ENCODE measurements around the gene USP48.
"Not testable (repeated sequence)": the region's sequence is repeated elsewhere in the genome, so short reads cannot be mapped to it uniquely, and the experiment has no call there.

The USP48 gene, protein sequence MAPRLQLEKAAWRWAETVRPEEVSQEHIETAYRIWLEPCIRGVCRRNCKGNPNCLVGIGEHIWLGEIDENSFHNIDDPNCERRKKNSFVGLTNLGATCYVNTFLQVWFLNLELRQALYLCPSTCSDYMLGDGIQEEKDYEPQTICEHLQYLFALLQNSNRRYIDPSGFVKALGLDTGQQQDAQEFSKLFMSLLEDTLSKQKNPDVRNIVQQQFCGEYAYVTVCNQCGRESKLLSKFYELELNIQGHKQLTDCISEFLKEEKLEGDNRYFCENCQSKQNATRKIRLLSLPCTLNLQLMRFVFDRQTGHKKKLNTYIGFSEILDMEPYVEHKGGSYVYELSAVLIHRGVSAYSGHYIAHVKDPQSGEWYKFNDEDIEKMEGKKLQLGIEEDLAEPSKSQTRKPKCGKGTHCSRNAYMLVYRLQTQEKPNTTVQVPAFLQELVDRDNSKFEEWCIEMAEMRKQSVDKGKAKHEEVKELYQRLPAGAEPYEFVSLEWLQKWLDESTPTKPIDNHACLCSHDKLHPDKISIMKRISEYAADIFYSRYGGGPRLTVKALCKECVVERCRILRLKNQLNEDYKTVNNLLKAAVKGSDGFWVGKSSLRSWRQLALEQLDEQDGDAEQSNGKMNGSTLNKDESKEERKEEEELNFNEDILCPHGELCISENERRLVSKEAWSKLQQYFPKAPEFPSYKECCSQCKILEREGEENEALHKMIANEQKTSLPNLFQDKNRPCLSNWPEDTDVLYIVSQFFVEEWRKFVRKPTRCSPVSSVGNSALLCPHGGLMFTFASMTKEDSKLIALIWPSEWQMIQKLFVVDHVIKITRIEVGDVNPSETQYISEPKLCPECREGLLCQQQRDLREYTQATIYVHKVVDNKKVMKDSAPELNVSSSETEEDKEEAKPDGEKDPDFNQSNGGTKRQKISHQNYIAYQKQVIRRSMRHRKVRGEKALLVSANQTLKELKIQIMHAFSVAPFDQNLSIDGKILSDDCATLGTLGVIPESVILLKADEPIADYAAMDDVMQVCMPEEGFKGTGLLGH

DNA sequence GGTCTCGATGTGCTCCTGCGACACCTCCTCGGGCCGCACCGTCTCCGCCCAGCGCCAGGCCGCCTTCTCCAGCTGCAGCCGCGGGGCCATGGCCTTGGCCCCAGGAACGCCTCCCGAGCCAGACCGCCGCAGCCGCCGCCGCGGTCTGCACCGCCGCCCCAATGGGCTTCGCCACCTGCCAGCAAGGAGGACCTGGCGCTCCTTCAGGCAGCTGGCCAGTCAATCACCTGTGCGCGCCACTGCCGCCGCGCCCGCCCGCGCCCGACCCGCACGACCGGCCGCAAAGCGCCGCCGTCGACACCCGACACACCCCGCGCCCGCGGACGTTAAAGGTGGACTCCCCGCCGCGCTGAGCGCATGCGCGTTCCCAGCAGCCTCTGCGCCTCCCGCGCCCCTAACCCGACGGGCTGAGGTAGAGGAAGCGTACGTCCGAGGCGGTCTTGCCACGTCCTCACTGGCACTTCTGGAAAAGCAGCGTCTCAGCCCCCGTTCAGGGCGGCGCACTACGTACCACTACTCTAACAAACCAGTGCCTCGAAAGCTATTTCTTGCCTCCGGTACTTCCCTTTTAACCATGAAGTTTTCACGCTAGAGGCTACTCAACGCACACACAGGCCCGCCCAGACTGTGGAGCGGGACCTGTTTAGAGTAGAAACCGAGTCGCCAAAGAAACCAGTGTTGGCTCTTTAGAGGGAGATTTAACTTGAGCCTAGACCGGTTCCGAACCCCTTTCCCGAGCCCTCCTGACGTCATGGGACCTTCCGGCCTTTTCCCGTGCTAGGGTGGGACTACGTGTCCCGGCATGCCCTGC lies at the start of gene USP48:
TSS of gene USP48 (minus strand) at position 282 of the 811 bp plus-strand sequence. CDS start at position 90, 192 bp downstream.
- DNase-seq = peak; percentile 96

DNA sequence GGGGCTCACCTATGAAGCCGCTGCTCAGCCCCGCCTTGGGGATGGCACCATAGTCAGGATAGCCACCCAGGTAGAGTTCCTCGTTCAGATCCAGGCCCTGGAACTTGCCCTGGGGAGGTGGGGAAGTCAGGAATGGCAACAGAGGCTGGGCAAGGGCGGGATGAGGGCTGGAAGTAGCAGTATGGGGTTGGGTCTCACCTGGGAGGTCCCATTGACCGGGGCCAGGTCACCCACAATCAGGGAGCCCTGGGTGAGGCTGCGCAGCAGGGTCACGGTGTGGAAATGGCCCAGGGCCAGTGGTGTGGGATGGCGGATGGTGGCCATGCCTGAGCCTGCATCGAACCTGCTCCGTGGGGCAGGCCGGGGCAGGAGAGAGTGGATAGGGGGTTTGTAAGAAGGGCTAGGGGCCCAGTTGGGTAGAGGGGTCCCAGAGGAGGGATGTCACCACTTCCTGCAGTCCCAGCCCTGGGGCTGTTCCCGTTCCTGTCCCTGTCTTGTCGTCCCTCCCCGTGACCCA lies 48.6 kb upstream of the USP48 start:
- DNase-seq = no peak

DNA sequence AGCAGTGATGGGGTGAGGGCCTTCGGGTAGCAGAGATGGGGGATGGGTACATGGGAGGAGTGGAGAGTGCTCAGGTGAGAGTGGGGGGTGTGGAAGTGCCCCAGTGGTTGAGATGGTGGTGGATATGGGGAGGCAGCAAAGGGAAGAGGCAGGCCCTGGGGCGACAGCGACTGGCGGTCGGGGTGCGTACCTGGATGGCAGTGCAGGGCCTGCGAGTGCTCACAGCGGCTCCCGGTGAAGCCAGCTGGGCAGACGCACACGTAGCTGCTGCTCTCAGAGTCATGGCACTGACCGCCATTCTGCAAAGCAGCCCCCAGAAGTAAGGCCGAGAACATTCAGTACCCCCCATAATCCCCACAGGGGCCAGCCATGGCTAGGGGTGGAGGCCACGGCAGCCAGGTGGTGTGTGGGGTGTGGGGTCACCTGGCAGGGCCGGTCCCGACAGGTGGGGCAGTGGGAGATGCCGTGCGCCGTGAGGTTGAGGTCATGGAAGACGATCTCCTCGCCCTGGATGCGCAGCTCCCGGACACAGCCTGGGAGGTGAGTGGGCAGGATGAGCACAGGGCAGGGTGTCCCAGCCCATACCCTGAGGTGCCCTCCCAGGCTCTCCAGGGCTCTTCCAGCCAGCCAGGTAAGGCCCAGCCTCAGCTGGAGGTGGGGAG lies 48.0 kb upstream of the USP48 start:
- no peak for DNase-seq

DNA sequence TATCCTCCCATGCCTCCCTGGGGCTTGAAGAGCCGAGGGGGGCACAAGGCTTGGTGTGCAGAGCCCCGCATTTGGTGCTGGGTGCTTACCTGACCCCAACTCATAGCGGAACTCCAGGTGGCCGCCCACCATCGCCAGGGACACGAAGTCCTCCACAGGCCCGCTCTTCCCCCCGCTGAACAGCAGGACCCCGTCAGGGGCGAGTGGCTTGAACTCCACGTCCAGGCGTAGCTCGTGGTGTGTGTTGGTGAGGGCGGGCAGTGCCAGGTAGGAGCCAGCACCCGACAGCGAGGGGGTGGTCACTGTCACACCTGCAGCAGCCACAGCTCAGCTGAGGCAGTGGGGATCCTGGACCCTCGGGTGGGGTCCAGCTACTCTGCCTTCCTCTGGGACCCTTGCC lies 46.3 kb upstream of the USP48 start:
- DNase-seq = no peak

DNA sequence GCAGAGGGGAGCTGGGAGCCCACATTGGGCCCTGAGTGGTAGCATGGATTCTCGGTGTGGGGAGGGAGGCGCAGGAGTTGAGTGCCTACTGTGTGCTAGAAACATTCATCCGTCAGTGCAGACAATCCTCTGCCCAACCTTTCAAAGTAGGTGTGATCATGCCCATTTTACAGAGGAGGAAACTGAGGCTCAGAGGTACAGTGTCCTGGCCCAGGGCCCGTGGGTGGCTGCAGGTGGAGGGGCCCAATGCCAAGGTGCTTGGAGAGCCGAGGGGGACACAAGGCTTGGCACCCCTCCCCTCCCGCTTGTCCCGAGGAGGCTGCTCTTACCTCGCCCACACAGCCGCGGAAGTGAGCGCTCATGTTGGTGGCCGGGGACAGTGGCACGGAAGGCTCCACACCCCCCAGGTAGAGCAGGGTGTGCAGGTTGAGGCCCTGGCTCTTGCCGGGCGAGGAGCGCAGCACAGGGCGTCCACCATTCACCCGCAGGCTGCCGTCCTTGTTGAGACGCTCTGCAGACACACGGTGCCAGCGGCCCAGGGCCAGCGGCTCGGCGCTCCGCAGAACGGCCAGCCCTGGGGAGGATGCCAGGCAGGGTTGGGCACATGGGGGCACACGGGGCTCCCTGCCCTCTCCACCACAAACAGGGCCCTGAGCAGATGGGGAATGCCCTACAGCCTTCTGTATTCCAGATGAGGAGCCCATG lies 45.7 kb upstream of the USP48 start:
- no peak for DNase-seq

DNA sequence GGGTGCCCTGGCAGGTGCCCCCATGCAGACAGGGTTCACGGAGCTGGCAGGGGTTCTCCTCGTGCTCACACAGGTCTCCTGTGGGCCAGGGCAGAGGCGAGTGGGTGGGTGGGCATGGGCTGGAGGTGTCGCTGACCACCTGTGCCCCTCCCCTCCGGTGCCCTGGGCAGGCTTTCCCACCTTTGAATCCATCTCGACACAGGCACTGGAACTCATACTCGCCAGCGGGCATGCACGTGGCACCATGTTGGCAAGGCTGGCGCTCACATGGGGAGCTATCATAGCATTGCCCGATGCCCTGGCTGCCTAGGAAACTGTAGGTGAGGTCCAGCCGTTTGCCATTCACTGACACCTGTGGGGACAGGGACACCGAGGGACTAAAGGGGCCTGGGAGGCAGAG lies 45.1 kb upstream of the USP48 start:
- no peak for DNase-seq

DNA sequence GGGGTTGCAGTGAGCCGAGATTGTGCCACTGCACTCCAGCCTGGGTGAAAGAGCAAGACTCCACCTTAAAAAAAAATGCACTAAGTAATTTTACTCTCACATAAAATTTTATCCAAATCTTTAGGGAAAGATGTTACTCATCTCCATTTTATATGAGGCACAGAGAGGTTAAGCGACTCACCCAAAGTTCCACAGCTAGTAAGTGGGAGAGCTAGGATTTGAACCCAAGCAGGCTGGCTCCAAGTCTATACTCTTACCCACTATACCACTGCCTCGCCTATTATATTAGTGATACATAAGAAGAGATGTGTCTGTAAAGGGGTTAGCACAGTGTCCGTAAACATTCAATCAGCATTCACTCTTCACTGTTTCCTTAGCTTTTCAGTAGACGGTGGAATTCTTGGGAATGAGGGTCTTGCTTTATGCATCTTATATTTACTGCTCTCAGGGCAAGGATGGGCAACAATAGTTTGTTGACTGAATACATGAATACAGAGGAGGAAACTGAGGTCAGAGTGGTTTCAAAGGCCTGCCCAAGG lies 44.3 kb upstream of the USP48 start:
- DNase-seq = no peak

DNA sequence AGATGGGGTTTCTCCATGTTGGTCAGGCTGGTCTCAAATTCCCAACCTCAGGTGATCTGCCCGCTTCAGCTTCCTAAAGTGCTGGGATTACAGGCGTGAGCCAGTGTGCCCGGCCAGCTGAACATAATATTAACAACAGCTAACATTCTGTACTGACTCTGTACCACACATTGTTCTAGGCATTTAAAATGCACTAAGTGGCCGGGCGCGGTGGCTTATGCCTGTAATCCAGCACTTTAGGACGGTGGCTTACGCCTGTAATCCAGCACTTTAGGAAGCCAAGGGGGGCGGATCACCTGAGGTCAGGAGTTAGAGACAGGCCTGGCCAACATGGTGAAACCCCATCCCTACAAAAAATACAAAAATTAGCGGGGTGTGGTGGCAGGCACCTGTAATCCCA lies 43.7 kb upstream of the USP48 start:
- not testable (repeated sequence) for DNase-seq

DNA sequence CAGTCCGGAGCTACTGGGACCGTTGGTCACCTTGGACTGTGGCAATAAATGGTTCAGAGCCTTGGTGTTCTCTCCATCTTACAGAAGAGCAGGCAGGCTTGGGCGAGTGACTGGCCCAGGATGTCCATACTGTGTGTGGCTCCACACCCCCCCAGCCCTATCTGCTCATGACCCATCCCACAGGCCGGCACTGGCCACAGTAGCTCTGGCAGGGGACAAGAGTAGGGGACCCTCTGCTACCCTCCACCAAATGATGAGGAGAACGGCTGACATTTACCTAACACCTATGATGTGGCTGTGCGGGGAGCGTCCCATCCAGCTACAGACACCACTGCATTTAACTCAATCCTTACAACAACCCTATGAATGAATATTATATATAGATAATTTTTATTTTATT lies 42.4 kb upstream of the USP48 start:
- DNase-seq = no peak

DNA sequence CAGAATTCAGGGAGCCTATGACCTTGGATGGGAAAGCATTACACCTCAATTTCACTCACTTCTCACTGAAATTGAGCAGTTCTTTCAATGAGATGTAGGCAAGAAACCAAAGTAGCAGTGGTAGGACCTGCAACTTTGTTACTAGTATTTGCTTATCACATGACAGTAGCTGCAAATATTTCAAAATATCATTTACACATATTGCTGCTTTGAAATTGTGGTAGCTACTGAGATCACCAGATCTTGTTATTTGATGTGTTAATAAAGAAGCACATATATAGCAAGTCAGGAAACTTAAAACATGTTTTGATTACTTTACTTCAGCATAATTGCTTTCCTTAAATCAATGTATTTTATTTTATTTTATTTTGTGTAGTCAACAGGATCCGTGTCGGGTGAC lies 42.0 kb upstream of the USP48 start:
- DNase-seq = no peak

DNA sequence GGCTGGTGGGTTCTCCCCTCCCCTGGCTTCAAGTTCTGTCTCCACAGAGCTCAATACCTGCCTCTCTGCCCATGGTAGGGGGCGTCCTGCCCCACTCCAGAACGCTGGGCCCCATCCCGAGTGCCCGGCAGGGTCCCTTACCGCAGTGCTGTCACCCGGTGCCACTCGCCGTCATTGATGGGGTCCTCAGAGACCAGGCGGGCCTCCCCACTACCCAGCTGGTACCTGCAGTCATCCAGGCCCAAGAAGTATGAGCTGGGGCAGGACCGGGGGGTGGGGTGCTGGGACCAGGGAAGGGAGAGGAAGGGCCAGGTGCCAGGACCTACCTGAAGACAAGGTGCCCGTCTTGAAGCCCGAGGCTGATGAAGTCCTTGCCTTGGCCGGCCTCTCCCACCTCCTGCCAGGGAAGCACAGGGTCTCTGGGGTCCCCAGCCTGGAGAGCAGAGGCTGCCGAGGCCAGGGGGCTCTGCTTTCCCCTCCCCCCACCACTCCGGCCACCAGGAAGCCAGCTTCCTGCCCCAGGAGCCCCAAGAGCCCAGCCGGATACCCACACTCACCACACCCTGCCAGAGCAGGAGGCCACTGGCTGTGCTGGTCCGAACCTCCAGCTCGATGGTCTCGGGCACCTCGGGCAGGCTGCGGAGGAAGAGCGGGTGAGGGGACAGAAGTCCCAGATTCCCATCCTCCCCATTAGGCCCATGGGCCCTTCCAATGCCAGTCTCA lies 41.2 kb upstream of the USP48 start:
- no peak for DNase-seq

DNA sequence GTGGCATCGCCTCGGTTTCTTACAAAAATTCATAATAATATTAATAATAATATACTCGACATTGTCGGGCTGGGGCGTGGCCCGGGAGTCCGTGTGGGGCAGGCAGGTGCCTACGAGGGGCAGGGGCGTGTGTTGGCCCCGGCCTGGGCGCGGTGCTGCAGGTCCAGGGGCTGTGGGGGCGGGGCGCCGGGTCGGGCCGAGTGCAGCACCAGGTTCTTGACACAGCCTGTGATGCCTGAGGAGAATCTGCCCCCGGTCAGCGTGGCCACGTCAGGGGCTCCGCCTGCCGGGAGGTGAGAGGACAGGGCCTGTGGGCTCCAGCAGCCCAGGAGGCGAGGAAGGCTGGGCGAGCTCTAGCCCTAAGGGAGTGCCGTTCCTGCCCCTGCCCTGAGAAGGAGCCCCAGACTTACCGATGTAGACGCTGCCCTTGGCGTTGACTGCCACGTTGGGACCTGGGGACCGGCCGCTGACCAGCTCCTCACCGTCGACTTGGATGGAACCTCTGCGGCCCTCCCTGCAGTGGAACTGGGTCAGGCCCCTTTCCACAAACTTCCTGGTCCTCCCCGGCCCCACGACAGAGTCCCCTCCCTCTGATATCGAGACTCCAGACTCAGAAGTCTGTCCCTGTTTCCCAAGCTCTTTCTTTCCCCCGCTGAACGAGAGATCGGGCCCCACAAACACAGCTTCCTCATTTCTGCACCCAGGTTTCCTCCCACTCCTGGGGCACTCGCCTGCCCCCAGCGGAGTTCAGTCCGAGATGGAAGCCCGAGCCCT lies 40.4 kb upstream of the USP48 start:
- no peak for DNase-seq

DNA sequence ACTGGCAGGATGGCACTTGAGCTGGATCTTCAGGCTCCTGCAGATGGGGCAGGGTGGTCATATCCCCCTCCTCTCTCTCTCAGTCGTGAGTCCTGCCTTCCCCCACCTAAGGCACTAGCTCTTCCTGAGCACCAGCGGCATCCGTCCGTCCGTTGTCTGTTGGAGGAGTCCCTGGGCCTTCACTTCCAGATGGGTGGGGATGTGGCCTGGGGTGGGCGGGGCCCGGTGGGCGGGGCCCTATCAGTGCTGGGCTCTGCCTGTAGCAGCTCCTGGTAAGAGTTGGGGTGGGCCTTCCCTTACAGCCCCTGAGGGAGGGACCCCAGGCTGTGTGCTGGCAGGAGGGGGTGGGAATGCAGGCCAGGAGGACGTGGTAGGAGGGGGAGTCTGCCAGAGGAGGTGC lies 39.4 kb upstream of the USP48 start:
- no peak for DNase-seq

DNA sequence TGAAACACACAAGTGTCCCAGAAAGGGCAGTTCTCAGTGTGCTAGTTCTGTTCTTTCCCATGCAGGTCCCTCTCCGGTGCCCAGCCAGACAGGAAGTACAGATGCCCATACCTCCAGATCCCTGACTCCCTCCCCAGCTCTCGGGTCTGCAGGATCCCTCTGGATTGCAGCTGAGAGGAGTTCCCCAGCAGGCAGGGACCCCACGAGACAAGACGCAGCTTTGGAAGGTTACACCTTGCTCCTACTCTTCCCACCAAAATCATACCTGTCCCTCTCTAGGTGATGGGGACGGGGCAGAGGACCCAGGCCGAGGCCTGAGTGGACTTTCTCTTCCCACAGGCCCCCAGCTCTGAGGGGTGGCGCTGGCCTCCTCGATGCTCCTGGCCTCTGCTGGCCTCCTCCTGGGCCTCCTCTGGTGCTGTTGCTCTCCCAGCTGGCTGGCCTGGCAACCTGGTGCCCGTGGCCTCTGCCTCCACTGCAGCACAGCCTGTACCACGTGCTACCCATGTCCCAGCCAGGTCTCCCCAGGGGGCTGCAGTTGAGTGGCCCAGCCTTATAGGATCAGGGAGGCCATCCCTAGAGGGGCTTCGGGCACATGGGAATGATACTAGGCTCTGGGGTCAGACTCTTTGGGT lies 38.6 kb upstream of the USP48 start:
- DNase-seq = no peak

DNA sequence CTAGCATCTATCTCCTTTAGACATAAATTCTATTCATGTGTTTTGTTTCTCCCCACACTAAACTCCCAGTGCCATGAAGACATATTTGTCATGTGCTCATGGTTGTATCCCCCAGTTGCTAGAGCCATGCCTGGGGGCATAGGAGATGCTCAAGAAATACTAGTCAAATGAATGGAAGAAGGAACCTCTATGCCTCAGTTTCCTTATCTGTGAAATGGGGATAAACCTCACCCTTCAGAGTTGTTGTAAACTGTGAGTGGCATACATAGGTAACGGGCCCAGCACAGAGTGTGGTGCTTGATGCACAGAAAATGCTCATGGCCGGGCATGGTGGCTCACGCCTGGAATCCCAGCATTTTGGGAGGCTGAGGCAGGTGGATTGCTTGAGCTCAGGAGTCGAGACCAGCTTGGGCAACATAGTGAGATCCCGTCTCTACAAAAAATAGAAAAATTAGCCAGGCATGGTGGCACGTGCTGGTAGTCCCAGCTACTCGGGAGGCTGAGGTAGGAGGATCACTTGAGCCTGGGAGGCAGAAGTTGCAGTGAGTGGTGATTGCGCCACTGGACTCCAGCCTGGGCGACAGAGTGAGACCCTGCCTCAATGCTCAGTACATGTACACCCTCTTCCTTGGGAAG lies 37.8 kb upstream of the USP48 start:
- no peak for DNase-seq

DNA sequence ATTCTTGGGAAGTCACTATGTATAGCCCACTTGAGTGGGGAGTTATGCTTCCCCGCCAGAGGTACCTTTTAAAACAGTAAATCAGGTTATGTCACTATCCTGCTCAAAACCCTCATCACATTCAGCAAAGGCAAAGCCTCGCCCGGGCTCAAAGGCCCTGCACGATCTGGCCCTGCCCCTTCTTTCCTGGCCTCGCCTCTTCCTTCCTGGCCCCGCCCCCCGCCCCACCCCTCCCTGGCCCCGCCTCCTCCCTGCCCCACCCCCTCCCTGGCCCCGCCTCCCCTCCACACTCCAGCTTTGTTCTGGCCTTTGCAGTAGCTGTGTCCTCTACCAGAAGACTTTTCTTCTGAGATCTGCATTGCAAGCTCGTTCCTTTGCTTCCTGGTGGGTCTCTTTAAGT lies 35.7 kb upstream of the USP48 start:
- DNase-seq = peak; percentile 14

DNA sequence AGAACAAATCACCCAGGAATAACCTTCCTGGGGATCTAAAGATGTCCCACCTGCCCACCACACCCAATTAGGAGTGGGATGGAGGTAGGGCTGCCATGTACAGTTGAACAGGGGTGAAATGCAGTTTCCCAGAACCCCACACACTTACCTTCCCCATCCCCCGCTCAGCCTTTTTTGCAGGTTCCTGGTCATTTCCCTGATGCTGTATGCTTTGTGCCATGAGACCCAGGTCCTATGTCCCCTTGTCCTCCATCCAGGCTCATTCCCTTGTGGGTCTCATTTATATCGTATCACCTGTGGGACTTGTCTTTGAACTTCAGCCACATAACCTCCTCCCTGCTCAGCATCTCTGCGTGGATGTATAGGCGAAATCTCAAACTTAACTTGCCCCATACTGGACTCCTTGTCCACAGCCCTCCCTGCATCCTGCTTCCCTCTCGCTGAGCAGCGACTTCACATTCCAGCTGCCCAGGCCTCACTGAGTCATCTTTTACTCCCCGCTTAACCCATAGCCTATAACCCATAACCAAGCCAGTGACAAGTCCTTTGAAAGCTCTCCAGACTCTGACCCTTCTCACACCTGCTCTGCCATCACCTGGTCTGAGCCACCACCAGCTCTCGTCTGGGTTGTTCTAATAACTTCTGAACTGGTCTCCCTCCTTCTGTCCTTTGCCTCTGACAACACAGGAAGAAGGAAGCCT lies 33.8 kb upstream of the USP48 start:
- DNase-seq = no peak
